Endothelial cell (in vitro differentiated cells): ENCODE results near the gene SLC35B2. TPM values are rescaled to one million over a fixed set of nuclear protein-coding genes. Genes with fewer than 3 reads are reported as not detected.
"Not testable (repeated sequence)": the region's sequence is repeated elsewhere in the genome, so short reads cannot be mapped to it uniquely, and the experiment has no call there.

Source experiments
- DNase-seq: peaks from one replicate; pipeline ENCODE4 v3.0.0; 2021; ENCODE audit warnings: low spot score
- H3K27ac Mint-ChIP-seq: one replicate; pipeline ENCODE4 v1.8.0; 2021; ENCODE audit warnings: mixed read lengths, inconsistent platforms; ENCODE audit not compliant: unreplicated experiment
- H3K27me3 Mint-ChIP-seq: one replicate; pipeline ENCODE4 v1.8.0; 2021; ENCODE audit warnings: mild to moderate bottlenecking, moderate library complexity, mixed read lengths, inconsistent platforms; ENCODE audit not compliant: unreplicated experiment
- H3K36me3 Mint-ChIP-seq: one replicate; pipeline ENCODE4 v1.8.0; 2021; ENCODE audit warnings: mild to moderate bottlenecking, low read depth, mixed read lengths, inconsistent platforms; ENCODE audit not compliant: unreplicated experiment
- H3K4me1 Mint-ChIP-seq: one replicate; pipeline ENCODE4 v1.8.0; 2021; ENCODE audit warnings: mild to moderate bottlenecking, mixed read lengths, inconsistent platforms; ENCODE audit not compliant: unreplicated experiment
- H3K4me3 Mint-ChIP-seq: one replicate; pipeline ENCODE4 v1.8.0; 2021; ENCODE audit warnings: mild to moderate bottlenecking, mixed read lengths, inconsistent platforms; ENCODE audit not compliant: unreplicated experiment
- H3K9me3 Mint-ChIP-seq: one replicate; pipeline ENCODE4 v1.8.0; 2021; ENCODE audit warnings: mixed read lengths, inconsistent platforms; ENCODE audit not compliant: unreplicated experiment
- CTCF ChIP-seq: fragments of 200-600 bp; sonication (generic); IDR thresholded peaks from one replicate; pipeline ENCODE4 v1.5.0; 2021; ENCODE audit warnings: antibody characterized with exemption; ENCODE audit not compliant: unreplicated experiment
- total RNA-seq: library from RNA; stranded (reverse); fragmentation: NEBNext Ultra II Directional; extraction: Animal tissue kit (Norgen Biotek cat#: 25700); gene quantifications from one replicate; pipeline ENCODE4 v1.2.1, GENCODE V29; 2021; ENCODE audit not compliant: unreplicated experiment

The SLC35B2 gene
- total RNA-seq, 1 donor from 2014 or later: 31.8 TPM

GRCh38 chr6:44234101-44235025, 23.0 kb downstream of the SLC35B2 start:
- DNase-seq: peak; percentile 67
- H3K36me3 Mint-ChIP-seq: peaks cover 45% of the 10 kb centered on the region
- peak; percentile 58 for TF ChIP-seq CTCF
- peak overlapping the region; percentile 27 for H3K4me3 Mint-ChIP-seq
- peak overlapping the region; percentile 84 for H3K27ac Mint-ChIP-seq
- H3K9me3 Mint-ChIP-seq: no peaks in the 10 kb centered on the region
- peaks cover 41% of the 10 kb centered on the region for H3K4me1 Mint-ChIP-seq
- peaks cover 14% of the 10 kb centered on the region for H3K27me3 Mint-ChIP-seq

GRCh38 chr6:44233567-44234100, 23.7 kb downstream of the SLC35B2 start:
- no peaks in the 10 kb centered on the region for H3K9me3 Mint-ChIP-seq
- no peak for DNase-seq
- peak overlapping the region; percentile 84 for H3K27ac Mint-ChIP-seq
- no peak overlapping the region for H3K4me3 Mint-ChIP-seq
- H3K27me3 Mint-ChIP-seq: peaks cover 13% of the 10 kb centered on the region
- H3K36me3 Mint-ChIP-seq: peaks cover 51% of the 10 kb centered on the region
- peaks cover 41% of the 10 kb centered on the region for H3K4me1 Mint-ChIP-seq
- no peak for TF ChIP-seq CTCF

DNA sequence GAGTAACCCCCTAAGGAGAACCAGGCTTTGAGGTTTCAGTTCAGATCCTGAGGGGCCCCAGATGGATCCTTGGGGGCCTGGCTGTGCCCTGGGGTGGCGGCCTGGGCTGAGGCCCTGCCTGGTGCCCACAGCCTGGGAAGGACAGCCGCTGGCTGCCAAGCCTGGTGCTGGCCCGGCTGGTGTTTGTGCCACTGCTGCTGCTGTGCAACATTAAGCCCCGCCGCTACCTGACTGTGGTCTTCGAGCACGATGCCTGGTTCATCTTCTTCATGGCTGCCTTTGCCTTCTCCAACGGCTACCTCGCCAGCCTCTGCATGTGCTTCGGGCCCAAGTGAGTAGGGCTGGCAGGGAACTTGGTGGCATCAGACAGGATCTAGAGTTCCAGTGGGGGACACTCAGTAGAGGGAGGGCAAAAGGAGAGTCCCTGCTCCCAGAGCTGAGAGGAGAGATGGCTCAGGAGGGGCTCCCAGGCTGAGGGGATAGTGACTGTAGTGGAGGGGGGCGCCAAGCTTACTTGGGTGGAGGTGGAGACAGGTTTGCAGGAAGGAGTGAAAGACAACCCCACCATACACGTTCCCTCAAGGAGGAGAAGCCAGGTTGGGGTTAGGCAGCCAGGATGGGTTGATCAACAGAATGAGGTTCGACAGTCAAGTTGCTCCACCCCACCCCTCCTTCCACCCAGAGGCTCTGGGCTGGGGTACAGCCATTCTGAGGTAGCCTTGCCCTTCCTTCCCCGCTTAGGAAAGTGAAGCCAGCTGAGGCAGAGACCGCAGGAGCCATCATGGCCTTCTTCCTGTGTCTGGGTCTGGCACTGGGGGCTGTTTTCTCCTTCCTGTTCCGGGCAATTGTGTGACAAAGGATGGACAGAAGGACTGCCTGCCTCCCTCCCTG, 24.4 kb downstream of the SLC35B2 start:
- peaks cover 42% of the 10 kb centered on the region for H3K4me1 Mint-ChIP-seq
- H3K27me3 Mint-ChIP-seq: peaks cover 13% of the 10 kb centered on the region
- no peaks in the 10 kb centered on the region for H3K9me3 Mint-ChIP-seq
- no peak for DNase-seq
- peak overlapping the region; percentile 25 for H3K4me3 Mint-ChIP-seq
- peaks cover 54% of the 10 kb centered on the region for H3K36me3 Mint-ChIP-seq
- no peak overlapping the region for H3K27ac Mint-ChIP-seq
- TF ChIP-seq CTCF: no peak

GRCh38 chr6:44231426-44231825, 25.9 kb downstream of the SLC35B2 start:
- H3K36me3 Mint-ChIP-seq: peaks cover 59% of the 10 kb centered on the region
- peaks cover 39% of the 10 kb centered on the region for H3K4me1 Mint-ChIP-seq
- not testable (repeated sequence) for DNase-seq, H3K27ac Mint-ChIP-seq, H3K9me3 Mint-ChIP-seq, H3K4me3 Mint-ChIP-seq
- H3K27me3 Mint-ChIP-seq: peaks cover 12% of the 10 kb centered on the region

- no peaks in the 10 kb centered on the region for H3K9me3 Mint-ChIP-seq
- H3K36me3 Mint-ChIP-seq: peaks cover 51% of the 10 kb centered on the region
- TF ChIP-seq CTCF: no peak
- H3K4me1 Mint-ChIP-seq: peaks cover 43% of the 10 kb centered on the region
- no peak overlapping the region for H3K4me3 Mint-ChIP-seq
- DNase-seq: no peak
- peaks cover 8% of the 10 kb centered on the region for H3K27me3 Mint-ChIP-seq
- no peak overlapping the region for H3K27ac Mint-ChIP-seq
Measured at GRCh38 chr6:44230034-44230675, 27.2 kb downstream of the SLC35B2 start.
